ENCODE data around the gene MRGPRF. TPM values are rescaled to one million over a fixed set of nuclear protein-coding genes. Genes with fewer than 3 reads are reported as not detected.
A peak's percentile ranks its signal among the peaks of the same experiment; 100 is the strongest.

Gene MRGPRF
- polyA plus RNA-seq, 10 donors = 13.0 to 29.6 (median 19.2) TPM

GRCh38 chr11:69051381-69052342, 38.6 kb upstream of the MRGPRF start:
- no peak for DNase-seq

DNA sequence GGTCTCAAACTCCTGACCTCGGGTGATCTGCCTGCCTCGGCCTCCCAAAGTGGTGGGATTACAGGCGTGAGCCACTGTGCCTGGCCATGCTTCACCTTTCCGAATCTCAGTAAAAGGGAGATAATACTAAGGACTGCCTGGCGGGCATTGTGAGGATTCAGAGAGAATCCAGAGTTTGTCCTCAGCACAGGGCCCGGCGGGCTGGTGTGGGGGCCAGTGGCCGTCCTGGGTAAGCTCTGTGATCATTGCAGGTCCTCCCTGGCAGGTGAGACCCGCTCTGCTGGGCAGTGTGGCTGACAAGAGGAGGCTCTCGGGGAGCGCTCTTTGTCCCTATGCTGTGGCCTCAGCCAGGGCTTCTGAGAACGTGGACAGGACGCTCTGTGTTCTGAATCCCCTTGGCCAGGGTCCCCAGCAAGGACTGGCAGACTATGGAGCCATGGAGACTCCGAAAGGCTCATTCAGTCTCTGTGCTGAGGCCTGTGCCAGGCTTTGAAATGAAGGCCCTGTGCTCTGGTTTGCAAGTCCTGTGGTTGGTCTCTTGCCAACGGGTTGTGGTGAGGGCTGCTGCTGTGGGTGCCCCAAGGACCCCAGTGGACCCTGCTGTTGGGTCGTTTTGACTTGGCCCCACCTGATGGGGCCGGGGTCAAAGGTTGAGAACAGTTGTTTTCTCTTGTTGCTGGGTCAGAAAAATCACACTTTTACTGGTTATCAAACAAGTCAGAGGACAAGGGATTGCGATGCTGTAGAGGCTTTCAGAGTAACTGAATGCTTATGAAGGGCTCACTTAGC, 37.7 kb upstream of the MRGPRF start:
- DNase-seq = no peak

- DNase-seq = no peak
Observed at GRCh38 chr11:69049490-69049867, 36.4 kb upstream of the MRGPRF start.

- DNase-seq = peak; percentile 96 to 98 (median 98)
Observed at GRCh38 chr11:69048694-69049489, 35.8 kb upstream of the MRGPRF start, which contains the start of gene TPCN2. Gene TPCN2, plus strand, starts transcription at chr11:69048932. Its CDS starts 66 bp downstream, at chr11:69048998.

GRCh38 chr11:69048031-69048693, 35.1 kb upstream of the MRGPRF start:
- no peak for DNase-seq

DNA sequence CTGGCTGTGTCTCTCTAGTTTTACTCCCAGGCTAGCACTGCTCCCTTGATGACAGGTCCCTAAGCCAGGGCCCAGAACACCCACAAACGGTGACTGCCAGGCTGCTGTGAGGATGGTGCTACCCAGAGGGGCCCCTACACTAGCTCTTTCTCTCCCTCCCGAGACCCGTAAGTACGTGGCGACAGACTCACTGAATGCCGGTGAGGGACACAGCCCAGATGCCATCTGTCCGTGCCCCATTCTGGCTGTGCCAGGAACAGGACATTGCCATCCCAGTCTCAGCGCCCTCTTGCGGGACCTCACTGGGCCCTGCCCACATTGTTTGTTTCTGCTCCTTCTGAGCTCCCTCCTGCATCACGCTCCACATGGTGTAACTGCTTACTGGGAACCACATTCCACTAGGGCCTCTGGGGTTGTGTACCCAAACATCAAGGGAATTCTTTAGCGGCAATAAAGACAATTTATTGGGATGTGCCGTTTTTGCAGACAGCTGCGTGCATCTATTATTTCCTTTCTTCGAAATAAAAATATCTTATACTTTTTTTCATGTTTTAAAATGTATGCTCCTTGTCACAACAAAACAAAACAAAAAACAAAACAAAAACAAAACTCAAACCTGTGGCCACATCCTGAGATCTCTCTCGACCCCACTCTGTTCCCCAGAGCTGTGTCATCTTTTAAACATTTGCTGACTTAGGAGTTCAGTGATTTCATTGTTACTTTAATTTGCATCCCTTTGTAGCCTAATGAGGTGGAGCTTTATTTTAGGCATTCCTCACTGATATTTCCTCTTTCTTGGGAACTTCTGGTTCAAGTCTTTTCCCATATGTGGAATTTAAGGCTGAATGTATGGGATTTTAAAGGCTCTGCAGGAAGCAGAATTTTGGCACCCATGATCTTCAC, 31.3 kb upstream of the MRGPRF start:
- DNase-seq = peak; percentile 30 to 70 (median 64)

DNA sequence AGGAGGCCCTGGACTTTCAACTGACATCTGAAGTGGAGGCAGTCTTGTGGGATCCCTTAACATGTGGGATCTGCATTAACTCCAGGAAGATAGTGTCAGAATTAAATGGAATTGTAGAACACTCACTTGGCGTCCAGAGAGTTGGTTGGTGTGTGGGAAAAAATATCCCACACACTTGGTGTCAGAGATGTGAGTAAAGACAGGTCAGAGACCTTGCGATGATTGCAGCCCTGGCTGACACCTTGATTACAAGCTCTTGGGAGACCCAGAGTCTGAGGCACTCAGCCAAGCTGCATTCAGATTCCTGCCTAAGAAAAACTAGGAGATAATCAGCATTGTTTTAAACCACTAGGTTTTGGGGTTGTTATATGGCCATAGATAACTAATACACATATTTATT, 28.5 kb upstream of the MRGPRF start:
- no peak for DNase-seq

GRCh38 chr11:69040581-69041260, 27.7 kb upstream of the MRGPRF start:
- DNase-seq = peak in 1 of 3 donors; percentile 89

DNA sequence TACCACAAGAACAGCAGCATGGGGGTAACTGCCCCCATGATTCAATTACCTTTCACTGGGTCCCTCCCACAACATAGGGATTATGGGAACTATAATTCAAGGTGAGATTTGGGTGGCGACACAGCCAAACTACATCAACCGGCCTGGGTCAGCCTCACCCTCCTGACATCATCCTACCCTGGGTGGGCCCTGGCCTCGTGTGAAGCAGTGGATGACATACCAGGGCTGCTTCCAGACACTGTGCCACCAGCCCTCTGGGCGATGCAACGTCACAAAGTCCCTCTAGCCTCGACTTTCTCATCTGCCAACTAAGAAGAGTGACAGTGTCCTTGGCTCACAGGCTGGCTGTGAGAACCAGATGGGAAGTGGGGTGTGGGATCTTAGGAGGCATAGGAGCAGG, 27.0 kb upstream of the MRGPRF start:
- DNase-seq = no peak

- no peak for DNase-seq
Observed at GRCh38 chr11:69039501-69039900, 26.5 kb upstream of the MRGPRF start.

DNA sequence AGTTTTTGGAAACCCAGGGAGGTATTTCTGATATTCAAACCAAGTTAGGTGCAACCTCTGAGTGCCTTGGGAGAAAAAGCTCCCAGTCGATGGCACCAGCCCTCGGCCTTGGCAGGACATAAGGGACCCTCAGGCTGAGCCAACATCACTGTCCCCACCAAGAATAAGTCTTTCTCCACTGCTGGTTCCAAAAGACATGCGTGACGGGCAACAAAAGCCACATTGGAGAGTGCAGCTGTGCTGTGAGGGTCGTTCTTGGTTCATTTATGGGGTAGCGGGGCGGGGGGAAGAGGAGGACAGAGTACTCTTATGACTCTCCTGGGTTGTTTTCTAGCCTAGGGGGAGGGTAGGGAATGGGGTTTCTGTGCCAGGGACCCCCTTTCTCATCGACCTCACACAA, 24.5 kb upstream of the MRGPRF start:
- DNase-seq = no peak

- DNase-seq = no peak
Observed at GRCh38 chr11:69037074-69037473, 24.0 kb upstream of the MRGPRF start.

GRCh38 chr11:69035946-69036340, 22.9 kb upstream of the MRGPRF start:
- peak in 2 of 3 donors; percentile 33 to 69 for DNase-seq

DNA sequence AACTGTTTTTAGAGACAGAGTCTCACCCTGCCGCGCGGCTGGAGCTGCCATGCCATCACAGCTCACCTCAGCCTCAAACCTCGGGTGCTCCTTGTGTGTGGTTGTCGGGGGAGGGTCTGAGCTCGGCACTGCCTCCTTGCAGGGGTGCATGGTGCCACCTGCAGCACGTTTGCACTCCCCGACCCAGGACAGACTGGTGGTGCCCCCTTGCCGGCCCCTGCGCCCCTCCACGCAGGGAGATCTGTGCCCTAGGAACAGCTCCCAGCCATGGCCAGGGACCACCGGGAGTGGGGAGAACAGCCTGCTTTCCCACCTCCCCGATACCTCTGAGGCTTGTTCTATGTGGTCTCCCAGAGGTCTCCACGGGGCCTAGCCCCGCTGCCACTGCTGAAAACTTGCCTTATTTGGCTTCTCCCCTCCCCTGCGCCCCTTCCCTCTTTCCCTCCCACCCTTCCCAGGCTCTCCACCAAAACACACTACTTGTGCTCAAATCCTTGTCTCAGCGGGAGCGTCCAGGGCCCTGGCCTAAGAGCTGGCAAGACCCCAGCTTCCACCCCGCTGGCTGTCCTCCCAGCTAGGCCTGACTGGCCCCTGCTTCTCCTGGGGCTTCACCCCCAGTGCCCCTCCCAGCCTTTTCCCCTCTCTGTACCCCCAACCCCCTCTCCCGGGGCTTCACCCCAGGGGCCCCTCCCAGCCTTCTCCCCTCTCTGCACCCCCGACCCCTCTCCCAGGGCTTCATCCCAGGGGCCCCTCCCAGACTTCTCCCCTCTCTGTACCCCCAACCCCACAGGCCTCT, 22.3 kb upstream of the MRGPRF start:
- DNase-seq = peak in 2 of 3 donors; percentile 55 to 75

- peak in 1 of 3 donors; percentile 55 for DNase-seq
Observed at GRCh38 chr11:69034123-69034867, 21.2 kb upstream of the MRGPRF start.

DNA sequence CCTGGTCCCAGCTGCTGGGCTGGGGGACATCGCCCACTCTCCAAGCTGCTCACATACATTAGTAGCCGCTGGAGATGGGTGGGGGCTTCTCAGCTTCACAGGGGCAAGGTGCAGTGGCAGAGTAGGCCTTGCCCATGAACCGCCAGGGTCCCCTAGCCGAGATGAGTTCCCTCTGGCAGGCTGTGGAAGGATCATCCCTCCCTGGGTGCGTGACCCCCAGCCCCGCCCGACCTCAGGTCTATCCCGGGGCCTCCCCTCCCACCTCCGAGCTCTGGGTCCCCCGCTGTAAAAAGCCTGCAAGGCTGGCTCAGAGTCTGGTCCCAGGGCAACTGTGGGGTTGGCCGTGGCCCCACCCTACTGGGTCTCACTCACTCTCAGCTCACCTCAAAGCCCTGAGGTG, 20.4 kb upstream of the MRGPRF start:
- no peak for DNase-seq

DNA sequence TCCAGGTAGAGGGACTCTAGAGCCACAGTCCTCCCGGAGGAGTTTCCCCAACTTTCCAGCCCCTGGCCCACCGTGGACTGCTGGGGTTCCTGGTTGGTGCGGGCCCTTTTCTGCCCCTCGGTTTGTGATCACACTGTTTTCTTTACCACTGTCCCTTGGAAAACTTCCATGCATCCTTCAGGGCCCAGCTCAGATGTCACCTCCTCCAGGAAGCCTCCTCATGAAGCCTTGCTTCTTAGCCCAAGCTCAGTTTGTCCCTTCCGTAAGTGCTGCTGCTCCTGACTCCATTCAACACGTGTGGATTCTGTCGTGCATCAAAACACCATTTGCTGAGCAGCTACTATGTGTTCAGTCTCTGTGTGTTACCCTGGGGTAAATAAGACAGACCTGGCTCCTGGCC, 19.8 kb upstream of the MRGPRF start:
- DNase-seq = no peak

GRCh38 chr11:69030301-69030700, 17.3 kb upstream of the MRGPRF start:
- no peak for DNase-seq

Measured in muscle of back (tissue), 11 donors.